Inferior parietal cortex (tissue), 1 donor: ENCODE results near the gene ANKRD18A.

Experiments
- DNase-seq: peaks from one replicate; pipeline ENCODE4 v3.0.0-alpha.2; 2016; ENCODE audit errors: extremely low spot score

The ANKRD18A gene

GRCh38 chr9:38529317-38529716, 91.1 kb downstream of the ANKRD18A start:
- DNase-seq = no peak

- no peak for DNase-seq
Measured at GRCh38 chr9:38527503-38527902, 92.9 kb downstream of the ANKRD18A start.

- no peak for DNase-seq
Measured at GRCh38 chr9:38526591-38526990, 93.8 kb downstream of the ANKRD18A start.

- DNase-seq = no peak
Measured at GRCh38 chr9:38523121-38523520, 97.3 kb downstream of the ANKRD18A start.

- no peak for DNase-seq
Measured at GRCh38 chr9:38521762-38522161, 98.6 kb downstream of the ANKRD18A start.
